NCI-H2107 treated with DMSO at 0.1 percent for 48 hours (cell line): Measurements from ENCODE around the gene RRP1.
"Not testable (repeated sequence)": the region's sequence is repeated elsewhere in the genome, so short reads cannot be mapped to it uniquely, and the experiment has no call there.

Experiments
- DNase-seq: peaks from one replicate; lab custom pipeline; 2025; ENCODE audit not compliant: unreplicated experiment; lab: John Stamatoyannopoulos, UW

Gene RRP1

DNA sequence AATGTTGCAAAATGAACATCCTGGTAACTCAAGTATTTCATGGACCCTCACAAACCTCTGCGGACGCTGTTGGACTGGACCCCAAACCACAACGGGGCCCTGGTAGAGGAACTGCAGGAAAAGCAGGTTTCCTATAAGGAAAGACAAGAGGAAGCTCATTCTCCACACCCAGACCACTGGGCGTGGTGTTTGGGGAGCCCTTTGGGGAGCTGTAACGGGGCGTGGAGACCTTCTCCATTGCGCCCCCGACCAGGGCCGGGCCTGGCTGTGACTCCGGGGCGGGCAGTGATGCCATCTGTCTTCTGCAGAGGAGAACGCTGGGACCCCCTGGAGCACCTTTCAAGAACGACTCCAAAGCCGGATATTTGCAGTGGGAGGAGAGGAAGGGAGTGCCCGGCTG, 45.7 kb downstream of the RRP1 start:
- no peak for DNase-seq

DNA sequence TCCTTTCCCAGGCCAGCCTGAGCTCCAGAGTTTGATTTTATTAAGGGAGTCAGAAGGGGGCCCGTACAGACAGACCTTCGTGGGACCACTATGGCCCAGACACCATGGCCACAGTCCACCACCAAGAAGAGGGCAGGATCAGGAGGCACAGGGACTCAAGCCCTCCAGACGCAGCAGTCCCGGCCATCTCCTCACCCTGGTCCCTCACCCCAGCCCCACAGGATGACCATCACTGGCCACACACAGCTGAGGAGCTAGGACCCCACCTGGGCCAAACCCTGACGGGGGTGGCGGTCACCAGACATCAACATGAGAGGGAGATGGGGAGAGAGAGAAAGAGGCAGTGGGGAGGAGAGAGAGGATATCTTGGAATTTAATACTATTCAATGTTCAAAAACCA, 46.5 kb downstream of the RRP1 start:
- no peak for DNase-seq

DNA sequence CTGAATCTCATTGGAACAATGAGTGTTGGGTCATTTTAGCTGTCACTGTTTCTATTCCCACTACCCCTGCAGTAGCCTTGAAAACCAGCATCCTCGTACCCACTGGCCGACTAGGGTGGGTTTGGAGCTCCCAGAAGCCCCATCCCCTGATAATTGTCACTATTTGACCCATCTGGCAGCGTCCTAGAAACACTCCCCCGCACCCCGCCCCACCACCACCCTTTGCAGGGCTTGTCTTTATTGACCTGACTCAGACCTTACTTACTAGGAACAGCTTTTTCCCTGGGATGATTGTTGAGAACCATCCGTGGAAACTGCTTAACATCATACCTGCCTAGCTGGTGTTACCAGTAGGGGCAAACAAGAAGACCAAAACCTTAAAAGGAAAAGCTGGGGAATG, 47.2 kb downstream of the RRP1 start:
- DNase-seq = no peak

DNA sequence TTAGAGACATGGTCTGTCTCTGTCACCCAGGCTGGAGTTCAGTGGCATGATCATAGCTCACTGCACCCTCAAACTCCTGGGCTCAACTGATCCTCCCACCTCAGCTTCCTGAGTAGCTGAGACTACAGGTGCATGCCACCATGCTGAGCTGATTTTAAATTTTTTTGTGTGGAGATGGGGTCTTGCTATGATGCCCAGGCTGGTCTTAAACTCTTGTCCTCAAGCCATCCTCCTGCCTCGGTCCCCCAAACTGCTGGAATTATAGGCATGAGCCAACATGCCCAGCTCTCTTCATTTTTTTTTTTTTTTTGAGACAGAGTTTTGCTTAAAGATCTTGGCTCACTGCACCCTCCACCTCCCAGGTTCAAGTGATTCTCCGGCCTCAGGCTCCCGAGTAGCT, 50.9 kb downstream of the RRP1 start:
- DNase-seq = no peak

DNA sequence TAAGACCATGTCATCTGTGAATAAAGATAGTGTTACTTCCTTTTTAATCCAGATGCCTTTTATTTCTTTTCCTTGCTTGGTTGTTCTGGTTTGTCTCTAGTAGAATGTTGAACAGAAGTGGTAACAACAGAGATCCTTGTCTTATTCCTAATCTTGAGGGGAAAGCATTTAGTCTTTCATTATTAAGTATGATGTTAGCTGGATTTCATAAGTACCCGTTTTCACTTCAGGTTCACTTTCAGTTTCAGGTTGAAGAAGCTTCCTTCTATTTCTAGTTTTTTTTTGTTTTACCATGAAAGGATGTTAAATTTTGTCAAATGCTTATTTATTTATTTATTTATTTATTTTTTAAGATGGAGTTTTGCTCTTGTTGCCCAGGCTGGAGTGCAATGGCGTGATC, 53.4 kb downstream of the RRP1 start:
- no peak for DNase-seq

DNA sequence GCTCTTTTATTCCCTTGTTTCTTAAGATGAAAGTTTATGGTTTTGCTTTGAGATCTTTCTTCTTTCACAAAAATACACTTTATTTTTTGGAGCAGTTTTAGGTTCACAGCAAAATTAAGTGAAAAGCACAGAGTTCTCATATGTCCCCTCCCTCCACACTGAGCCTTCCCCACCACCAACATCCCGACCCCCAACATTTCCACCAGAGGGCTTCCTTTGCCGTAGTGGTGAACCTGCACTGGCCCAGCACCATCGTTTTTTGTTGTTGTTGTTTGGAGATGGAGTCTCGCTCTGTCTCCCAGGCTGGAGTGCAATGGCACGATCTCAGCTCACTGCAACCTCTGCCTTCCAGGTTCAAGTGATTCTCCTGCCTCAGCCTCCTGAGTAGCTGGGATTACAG, 55.5 kb downstream of the RRP1 start:
- not testable (repeated sequence) for DNase-seq

DNA sequence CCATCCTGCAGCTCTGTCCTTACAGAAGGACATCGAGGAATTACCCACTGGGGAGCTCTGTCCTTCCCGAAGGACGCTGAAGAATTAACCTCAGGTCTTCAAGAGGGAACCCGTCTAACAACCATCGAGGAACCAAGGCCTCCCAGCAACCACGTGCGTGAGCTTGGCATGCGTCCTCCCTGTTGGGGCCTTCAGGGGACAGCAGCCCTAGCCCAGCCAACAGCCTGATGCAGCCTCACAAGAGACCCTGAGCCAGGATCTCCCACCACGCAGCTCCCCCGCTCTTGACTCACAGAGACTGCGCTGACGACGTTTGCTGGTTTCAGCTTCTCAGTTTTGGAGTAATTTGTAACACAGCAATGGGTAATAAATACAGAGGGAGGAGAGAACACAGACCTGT, 56.0 kb downstream of the RRP1 start:
- no peak for DNase-seq

DNA sequence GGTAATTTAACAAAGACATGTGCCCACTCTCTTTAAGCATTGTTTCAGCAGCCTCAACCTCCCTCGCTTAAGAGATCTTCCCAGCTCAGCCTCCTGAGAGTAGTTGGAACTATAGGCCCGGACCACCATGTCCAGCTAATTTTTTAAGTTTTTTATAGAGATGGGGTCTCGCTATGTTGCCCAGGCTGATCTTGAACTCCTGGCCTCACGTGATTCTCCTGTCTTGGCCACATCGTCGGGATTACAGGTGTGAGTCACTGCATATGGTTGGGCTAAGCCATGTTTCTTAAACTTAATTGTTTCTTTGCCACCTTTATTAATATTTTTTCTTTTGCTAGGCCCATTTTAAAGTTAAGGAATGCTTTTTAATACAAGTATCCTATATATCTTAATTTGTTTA, 57.1 kb downstream of the RRP1 start:
- DNase-seq = no peak

DNA sequence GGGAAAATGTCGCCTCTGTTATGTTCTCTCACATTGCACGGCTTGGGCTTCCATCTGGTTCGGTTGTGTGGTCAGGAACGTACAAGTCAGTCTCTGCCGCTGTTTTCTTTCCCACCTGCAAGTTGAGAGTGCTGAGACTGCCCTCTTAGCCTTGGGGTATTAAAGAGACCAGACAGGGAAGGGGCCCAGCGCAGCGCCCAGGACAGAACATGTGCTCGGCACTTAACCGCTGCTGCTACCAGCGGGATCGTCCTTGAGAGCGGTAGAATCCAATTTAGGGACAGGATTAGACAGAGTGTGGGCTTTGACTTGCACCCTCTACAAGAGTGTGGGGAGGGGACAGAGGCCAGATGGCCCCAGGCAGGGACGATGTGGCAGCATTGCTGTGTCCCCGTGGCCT, 57.9 kb downstream of the RRP1 start:
- no peak for DNase-seq

DNA sequence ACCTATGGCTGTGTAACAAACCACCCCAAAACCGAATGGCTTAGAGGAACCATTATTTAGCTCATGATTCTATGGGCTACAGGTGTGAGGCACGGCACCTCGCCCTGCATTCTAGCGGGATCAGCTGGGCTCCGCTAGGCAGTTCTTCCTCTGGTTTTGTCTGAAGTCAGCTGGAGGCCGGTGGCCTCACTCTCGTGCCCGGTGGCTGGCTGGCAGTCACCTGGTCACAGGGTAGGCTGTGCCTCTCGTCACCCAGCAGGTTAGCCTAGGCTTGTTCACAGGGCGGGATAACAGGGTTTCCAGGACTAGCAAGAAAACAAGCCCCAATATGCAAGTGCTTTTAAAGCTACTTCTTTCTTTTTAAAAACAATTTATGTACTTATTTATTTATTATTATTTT, 59.4 kb downstream of the RRP1 start:
- DNase-seq = no peak

DNA sequence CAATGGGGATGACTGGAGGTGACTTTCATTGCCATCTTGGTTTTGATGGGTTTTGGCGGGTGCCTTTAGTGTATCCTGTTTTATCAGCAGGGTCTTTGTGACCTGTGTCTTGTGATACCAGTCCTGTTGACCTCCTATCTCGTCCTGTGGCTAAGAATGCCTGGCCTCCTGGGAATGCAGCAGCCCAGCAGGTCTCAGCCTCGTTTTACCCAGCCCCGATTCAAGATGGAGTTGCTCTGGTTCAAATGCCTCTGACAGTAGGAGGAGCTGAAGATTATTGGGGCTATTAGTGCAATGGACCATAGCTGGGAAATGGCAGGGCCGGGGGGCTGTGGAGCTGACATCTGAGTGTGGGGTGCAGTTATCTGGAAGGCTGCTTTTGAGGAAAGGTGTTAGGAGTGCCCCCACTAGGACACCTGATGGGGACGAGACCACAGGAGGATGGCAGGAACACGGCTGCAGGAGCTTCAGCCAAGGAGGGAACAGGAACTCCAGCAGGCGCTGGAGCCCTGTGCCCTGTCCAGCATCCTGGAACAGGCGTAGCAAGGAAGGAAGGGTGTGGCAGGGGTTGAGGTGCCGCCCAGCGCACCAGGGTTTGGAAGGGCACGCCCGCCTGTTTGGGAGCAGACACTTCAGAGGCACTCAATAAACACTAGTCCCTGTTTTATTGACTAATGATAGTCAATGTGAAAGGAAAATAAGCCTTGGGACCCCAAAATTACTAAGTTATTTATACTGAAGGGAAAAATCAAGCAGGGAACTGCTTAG, 60.3 kb downstream of the RRP1 start:
- no peak for DNase-seq

DNA sequence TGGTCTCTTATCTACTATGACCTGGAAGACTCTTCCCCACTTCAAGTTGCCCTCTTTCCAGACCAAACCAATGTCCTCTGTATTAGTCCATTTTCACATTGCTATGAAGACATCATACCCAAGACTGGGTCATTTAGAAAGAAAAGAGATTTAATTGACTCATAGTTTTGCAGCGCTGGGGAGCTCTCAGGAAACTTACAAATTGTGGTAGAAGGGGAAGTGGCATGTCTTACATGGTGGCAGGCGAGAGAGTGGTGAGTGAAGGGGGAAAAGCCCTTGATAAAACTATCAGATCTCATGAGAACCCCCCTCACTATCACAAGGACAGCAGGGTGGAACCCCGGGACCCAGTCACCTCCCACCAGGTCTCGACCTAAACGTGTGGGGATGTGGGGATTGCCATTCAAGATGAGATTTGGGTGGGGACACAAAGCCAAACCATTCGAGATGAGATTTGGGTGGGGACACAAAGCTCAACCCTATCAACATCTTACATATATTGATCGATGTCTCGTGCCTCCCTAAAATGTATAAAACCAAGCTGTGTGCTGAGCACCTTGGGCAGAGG, 61.4 kb downstream of the RRP1 start:
- DNase-seq = no peak

DNA sequence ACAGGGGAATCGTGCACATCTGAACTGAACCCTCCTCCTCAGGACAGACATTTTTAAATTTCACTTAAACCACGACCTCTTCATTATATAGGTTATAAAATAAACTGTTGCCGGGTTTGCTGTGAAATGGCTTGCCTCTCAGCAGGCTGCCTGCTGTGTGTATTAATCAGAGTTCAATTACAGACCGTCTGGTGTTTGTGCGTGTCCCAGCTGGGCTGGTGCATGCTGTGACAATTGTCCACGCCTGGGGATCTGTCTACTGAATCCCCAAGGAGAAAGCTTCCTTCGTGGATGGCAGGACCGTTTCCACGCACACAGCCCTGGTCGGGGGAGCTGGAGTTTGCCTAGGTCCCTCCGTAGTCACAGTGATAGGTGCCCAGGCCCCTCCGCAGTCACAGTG, 62.2 kb downstream of the RRP1 start:
- DNase-seq = peak; percentile 36

DNA sequence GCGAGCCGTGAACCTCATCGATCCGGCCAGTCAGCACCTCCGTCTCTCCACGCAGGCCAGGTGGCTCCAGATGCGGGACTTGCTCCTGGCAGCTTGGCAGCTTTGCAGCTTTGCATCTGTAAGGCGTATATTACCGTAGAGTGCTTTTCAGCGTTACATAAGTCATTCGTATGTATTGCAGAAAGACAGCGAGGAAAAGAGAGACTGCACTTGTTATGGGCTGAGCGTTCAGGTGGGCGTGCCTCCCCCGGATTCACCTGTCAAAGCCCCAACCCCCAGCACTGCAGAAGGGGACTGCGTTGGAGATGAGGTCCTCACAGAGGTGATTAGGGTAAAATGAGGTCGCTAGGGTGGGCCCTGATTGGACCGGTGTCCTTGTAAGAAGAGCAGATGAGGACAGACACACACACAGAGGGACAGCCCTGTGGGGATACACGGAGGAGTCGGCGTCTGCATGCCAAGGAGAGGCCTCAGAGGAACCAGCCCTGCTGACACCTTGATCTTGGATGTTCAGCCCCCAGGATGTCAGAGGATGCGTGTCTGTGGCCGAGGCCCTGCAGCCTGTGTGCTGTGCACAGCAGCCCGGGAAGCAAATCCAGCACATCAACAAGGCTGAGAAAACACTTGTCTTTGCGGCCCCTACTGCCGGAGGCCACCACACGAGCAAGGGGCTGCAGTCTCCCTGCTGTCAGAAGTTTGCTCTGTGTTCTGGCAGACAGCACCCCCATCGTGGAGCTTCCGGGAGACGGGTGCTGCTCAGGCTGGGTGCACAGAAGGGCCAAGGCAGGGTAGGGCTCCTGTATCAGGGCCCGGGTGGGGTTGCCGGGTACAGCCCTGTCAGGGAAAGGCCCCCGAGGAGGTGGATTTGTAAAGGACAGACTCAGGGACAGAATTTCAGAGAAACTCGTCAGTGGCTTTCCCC, 64.7 kb downstream of the RRP1 start:
- no peak for DNase-seq
